Smooth muscle cell (in vitro differentiated cells): ENCODE results near the gene NDUFS6. TPM values are rescaled to one million over a fixed set of nuclear protein-coding genes. Genes with fewer than 3 reads are reported as not detected.

Source experiments
- DNase-seq: peaks from one replicate; lab custom pipeline; 2025; ENCODE audit not compliant: unreplicated experiment; lab: John Stamatoyannopoulos, UW
- H2AFZ ChIP-seq: fragments of 200-600 bp; sonication (generic); 2 replicates; pipeline ENCODE4 v1.6.0; 2016; ENCODE audit warnings: antibody characterized with exemption, low read depth, mild to moderate bottlenecking
- H3F3A ChIP-seq: fragments of 200-600 bp; sonication (generic); 2 replicates; pipeline ENCODE4 v1.6.0; 2017; ENCODE audit warnings: antibody characterized with exemption, low read depth
- H3K27ac ChIP-seq: fragments of 200-600 bp; sonication (generic); 2 replicates; pipeline ENCODE4 v1.5.1; 2016; ENCODE audit warnings: low read depth, mild to moderate bottlenecking
- H3K27me3 ChIP-seq: fragments of 200-600 bp; sonication (generic); 2 replicates; pipeline ENCODE4 v1.6.1; 2016; ENCODE audit warnings: low read depth, mild to moderate bottlenecking
- H3K36me3 ChIP-seq: fragments of 200-600 bp; sonication (generic); 2 replicates; pipeline ENCODE4 v1.5.1; 2016; ENCODE audit warnings: low read depth
- H3K4me1 ChIP-seq: fragments of 200-600 bp; sonication (generic); 2 replicates; pipeline ENCODE4 v1.5.1; 2016; ENCODE audit warnings: low read depth
- H3K4me2 ChIP-seq: fragments of 200-600 bp; sonication (generic); 2 replicates; pipeline ENCODE4 v1.6.0; 2016; ENCODE audit warnings: mild to moderate bottlenecking
- H3K4me3 ChIP-seq: fragments of 200-600 bp; sonication (generic); 2 replicates; pipeline ENCODE4 v1.5.1; 2016; ENCODE audit warnings: mild to moderate bottlenecking
- H3K79me2 ChIP-seq: fragments of 200-600 bp; sonication (generic); 2 replicates; pipeline ENCODE4 v1.6.0; 2016; ENCODE audit warnings: low read depth, mild to moderate bottlenecking
- H3K9ac ChIP-seq: fragments of 200-600 bp; sonication (generic); 2 replicates; pipeline ENCODE4 v1.6.0; 2016; ENCODE audit warnings: low read depth
- H3K9me3 ChIP-seq: fragments of 200-600 bp; sonication (generic); replicated peaks from 2 replicates; pipeline ENCODE4 v1.5.1; 2016; ENCODE audit warnings: low read depth
- H4K20me1 ChIP-seq: fragments of 200-600 bp; sonication (generic); 2 replicates; pipeline ENCODE4 v1.6.0; 2016; ENCODE audit warnings: low read depth
- WGBS: methylation state at CpG from one replicate; pipeline ENCODE4 v1.1.7; 2016; ENCODE audit warnings: low lambda C conversion rate; 5-methylcytosine and 5-hydroxymethylcytosine counted together
- polyA plus RNA-seq: library from polyadenylated mRNA; unstranded; fragments of >200 nt; fragmentation: Nextera tagmentation; extraction: Ambion mirVana; gene quantifications from 2 replicates; pipeline ENCODE4 v1.2.1, GENCODE V29; 2016
- total RNA-seq: library from RNA; depleted of rRNA; stranded (reverse); fragments of >200 nt; gene quantifications from 2 replicates; pipeline ENCODE4 v1.2.3, GENCODE V29; 2014
- TF ChIP-seq, protein P1 (sequence below): fragments of 200-600 bp; sonication (generic); IDR thresholded peaks from 2 replicates; pipeline ENCODE4 v1.5.1; 2017; ENCODE audit warnings: borderline replicate concordance, mild to moderate bottlenecking, antibody characterized with exemption; ENCODE audit not compliant: insufficient read depth, poor library complexity, severe bottlenecking

The NDUFS6 gene
- total and polyA plus RNA-seq, 2 experiments from 2014 or later: 50.8 to 146 TPM

DNA sequence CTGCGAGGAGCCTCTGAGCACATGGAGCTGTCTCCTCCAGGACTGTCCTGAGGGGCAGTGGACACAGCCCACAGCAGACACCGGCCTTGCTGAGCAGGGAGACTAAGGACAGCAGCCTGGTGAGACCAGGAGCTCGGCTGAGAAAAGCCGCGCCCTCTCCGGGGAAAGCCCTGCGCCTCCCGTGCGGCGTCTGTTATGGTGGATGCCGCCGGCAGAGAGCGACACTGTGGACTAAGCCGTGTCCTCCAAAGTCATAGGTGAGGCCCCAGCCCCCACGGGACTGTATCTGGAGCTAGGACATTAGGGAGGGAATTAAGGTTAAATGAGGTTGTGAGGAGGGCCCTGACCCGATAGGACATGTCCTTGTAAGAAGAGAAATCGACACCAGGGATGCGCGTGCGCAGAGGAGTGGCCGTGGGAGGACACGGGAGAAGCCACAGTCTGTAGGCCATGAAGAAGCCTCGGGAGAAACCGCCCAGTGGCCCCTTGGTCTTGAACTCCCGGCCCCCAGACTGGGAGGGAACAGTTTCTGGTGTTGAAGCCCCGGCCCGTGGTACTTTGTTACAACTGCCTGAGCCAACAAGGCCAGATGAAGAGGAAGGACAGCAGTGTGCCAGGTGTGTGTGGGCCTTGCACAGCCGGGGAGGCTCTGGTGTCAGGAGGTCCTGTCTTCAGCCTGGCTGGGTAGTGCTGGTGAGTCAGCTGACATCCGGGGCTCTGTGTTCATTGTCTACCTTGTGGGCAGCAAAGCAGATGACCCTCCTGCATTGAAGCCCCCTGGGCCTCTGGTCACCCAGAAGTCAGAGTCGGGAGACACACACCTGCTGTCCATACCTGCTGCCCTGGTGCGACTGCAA, 23.7 kb upstream of the NDUFS6 start:
- no peaks in the 10 kb centered on the region for H3K27me3 ChIP-seq
- no peaks in the 10 kb centered on the region for H4K20me1 ChIP-seq
- no peak overlapping the region for H2AFZ ChIP-seq
- no peaks in the 10 kb centered on the region for H3K9me3 ChIP-seq
- no peaks in the 10 kb centered on the region for H3K79me2 ChIP-seq
- 94% methylated on average over 31 of the region's 31 CpGs for WGBS
- no peak overlapping the region for H3K27ac ChIP-seq
- no peak overlapping the region for H3K4me3 ChIP-seq
- no peak for DNase-seq
- no peak overlapping the region for H3K9ac ChIP-seq
- H3K36me3 ChIP-seq: no peaks in the 10 kb centered on the region
- TF ChIP-seq, protein P1, sequence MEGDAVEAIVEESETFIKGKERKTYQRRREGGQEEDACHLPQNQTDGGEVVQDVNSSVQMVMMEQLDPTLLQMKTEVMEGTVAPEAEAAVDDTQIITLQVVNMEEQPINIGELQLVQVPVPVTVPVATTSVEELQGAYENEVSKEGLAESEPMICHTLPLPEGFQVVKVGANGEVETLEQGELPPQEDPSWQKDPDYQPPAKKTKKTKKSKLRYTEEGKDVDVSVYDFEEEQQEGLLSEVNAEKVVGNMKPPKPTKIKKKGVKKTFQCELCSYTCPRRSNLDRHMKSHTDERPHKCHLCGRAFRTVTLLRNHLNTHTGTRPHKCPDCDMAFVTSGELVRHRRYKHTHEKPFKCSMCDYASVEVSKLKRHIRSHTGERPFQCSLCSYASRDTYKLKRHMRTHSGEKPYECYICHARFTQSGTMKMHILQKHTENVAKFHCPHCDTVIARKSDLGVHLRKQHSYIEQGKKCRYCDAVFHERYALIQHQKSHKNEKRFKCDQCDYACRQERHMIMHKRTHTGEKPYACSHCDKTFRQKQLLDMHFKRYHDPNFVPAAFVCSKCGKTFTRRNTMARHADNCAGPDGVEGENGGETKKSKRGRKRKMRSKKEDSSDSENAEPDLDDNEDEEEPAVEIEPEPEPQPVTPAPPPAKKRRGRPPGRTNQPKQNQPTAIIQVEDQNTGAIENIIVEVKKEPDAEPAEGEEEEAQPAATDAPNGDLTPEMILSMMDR: no peak
- H3K4me1 ChIP-seq: no peaks in the 10 kb centered on the region
- H3F3A ChIP-seq: no peaks in the 10 kb centered on the region
- H3K4me2 ChIP-seq: no peak overlapping the region

DNA sequence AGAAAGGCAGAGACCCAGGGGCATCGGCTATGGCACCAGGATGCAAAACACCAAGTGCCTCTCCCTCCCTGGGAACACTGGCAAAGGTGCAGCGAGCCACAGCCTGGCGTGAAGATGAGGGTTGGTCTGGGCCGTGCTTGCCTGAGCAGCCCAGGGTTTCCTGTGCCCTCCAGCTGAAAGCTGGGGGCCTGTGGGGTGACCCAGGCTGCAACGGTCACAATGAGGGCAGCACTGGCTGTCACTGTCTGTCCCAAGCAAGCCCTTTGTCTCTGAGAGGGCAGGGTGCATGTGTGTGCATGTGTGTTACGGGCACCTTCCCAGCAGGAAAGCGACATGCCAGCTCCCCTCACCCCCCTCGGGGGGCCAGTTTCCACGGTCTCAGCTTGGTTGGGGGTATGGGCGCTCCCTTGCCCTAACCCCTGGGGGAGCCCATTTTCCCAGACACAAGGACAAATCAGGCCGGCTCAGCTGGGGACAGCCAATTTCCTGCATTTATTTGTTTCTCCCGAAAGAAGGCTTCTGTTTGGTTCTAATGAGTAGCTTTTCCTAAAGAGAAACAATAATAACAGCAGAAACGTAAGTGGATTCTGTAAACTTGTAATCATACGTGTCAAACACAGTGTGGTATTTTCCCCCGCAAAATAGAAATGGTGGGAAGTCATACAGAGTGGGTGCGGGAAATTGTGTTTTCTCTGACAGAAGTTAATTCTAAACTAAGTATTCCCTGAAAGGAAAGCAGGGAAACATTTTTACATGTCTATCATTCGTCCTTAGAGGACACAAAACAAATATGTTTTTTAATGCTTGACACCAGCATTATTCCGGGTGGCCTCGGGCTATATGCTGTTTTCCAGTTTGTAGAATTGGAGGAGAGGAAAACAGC, 22.8 kb upstream of the NDUFS6 start:
- Histone ChIP-seq H3K4me3 (no peak overlapping the region), H3K79me2 (no peaks in the 10 kb centered on the region), H4K20me1 (no peaks in the 10 kb centered on the region), H3F3A (no peaks in the 10 kb centered on the region), H3K4me2 (no peak overlapping the region), H3K27ac (no peak overlapping the region), H2AFZ (no peak overlapping the region), H3K9me3 (no peaks in the 10 kb centered on the region), H3K4me1 (no peaks in the 10 kb centered on the region), H3K27me3 (no peaks in the 10 kb centered on the region), H3K36me3 (no peaks in the 10 kb centered on the region), H3K9ac (no peak overlapping the region)
- WGBS: 84% methylated on average over 19 of the region's 19 CpGs
- TF ChIP-seq, protein P1: no peak
- DNase-seq: no peak

DNA sequence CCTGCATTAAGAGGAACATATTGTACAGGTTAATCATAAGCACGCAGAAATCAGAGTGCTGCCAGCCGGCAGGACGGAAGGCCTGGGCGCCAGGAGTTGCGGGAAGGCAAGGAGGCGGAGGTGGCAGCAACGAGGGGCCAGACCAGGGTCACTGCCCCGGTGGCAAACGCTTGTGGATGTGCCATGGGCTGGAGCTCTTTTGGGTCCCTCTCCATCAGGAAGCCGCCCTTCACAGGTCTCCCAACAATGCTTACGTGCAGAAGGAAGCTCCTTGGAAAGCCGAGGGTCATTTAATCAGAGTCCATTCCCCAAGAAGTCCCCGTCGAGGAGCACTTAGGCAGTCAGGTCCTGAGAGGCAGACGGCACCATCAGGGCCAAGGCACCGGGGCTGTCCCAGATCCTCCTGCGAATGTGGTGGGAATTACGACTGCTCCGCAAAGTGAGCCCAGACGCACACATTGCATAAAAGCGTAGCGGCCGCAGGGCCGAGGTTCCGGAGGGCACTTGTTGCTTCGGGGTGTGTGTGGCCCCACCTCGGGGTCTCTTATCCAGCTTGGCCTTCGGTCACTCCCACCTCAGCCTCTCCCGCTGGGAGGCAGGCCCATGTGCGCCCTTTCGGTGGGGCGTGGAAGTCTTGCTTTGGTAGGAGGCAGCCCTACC, 22.1 kb upstream of the NDUFS6 start:
- Histone ChIP-seq H3K4me2 (no peak overlapping the region), H3K27me3 (no peaks in the 10 kb centered on the region), H3K4me3 (no peak overlapping the region), H2AFZ (no peak overlapping the region), H3K27ac (no peak overlapping the region), H3F3A (no peaks in the 10 kb centered on the region), H3K9ac (no peak overlapping the region), H3K4me1 (no peaks in the 10 kb centered on the region), H4K20me1 (no peaks in the 10 kb centered on the region), H3K79me2 (no peaks in the 10 kb centered on the region), H3K36me3 (no peaks in the 10 kb centered on the region), H3K9me3 (no peaks in the 10 kb centered on the region)
- TF ChIP-seq, protein P1: no peak
- DNase-seq: no peak
- WGBS: 94% methylated on average over 32 of the region's 32 CpGs
